OCI-LY7 (cell line): ENCODE results near the gene LSM8.

ENCODE experiments used
- EZH2phosphoT487 ChIP-seq: fragments of 200-600 bp; sonication (generic); IDR thresholded peaks from 2 replicates; pipeline ENCODE4 v1.6.1; 2018; ENCODE audit warnings: low read depth, borderline replicate concordance, mild to moderate bottlenecking, mixed run types, antibody characterized with exemption, low read length, moderate library complexity, mixed read lengths
- TF ChIP-seq, protein P1 (sequence below): fragments of 200-600 bp; sonication (generic); conservative IDR thresholded peaks from 2 replicates; pipeline ENCODE4 v1.5.1; 2014; ENCODE audit warnings: mild to moderate bottlenecking, antibody characterized with exemption, low read length, moderate library complexity, mixed read lengths

- TF ChIP-seq, protein P1, sequence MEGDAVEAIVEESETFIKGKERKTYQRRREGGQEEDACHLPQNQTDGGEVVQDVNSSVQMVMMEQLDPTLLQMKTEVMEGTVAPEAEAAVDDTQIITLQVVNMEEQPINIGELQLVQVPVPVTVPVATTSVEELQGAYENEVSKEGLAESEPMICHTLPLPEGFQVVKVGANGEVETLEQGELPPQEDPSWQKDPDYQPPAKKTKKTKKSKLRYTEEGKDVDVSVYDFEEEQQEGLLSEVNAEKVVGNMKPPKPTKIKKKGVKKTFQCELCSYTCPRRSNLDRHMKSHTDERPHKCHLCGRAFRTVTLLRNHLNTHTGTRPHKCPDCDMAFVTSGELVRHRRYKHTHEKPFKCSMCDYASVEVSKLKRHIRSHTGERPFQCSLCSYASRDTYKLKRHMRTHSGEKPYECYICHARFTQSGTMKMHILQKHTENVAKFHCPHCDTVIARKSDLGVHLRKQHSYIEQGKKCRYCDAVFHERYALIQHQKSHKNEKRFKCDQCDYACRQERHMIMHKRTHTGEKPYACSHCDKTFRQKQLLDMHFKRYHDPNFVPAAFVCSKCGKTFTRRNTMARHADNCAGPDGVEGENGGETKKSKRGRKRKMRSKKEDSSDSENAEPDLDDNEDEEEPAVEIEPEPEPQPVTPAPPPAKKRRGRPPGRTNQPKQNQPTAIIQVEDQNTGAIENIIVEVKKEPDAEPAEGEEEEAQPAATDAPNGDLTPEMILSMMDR: no peak
- no peak for TF ChIP-seq EZH2phosphoT487
Measured at GRCh38 chr7:118202061-118202460, 18.1 kb downstream of the LSM8 start.
